ENCODE results near the gene TMEM131. TPM values are rescaled to one million over a fixed set of nuclear protein-coding genes. Genes with fewer than 3 reads are reported as not detected.

TMEM131 gene
- total RNA-seq, 2 donors from 2014 or later: 37.7 to 37.8 TPM

- DNase-seq (ENCODE audit: low spot score): peak; percentile 72
- intact Hi-C loops (cut with DNase I): no loop called here
Observed at GRCh38 chr2:97738179-97739019, 257.3 kb downstream of the TMEM131 start.

GRCh38 chr2:97737421-97738178 lies 258.1 kb downstream of the TMEM131 start:
- DNase-seq (ENCODE audit: low spot score): peak; percentile 67
- intact Hi-C loops (cut with DNase I): no loop called here

GRCh38 chr2:97736608-97737330 lies 259.0 kb downstream of the TMEM131 start:
- peak; percentile 68 for DNase-seq (ENCODE audit: low spot score)
- intact Hi-C loops (cut with DNase I): no loop called here

DNA sequence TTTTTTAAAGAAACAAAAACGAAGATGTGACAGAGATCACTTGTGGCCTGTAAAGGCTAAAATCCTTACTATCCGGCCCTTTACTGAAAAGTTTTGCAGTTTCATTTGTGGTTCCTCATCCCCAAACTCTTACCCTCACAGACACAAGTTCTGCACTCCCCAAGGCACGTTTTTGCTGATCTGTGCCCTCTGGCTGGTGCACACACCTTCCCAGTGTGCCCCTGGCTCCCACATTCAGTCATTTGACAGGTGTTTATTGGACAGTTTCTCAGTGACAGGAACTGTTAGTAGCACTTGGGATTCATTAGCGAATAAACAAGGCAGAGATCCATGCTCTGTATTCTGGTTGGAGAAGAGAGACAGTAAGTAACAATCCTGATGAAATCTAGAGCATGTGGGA lies 259.6 kb downstream of the TMEM131 start:
- intact Hi-C loops (cut with DNase I): no loop called here
- DNase-seq (ENCODE audit: low spot score): no peak

DNA sequence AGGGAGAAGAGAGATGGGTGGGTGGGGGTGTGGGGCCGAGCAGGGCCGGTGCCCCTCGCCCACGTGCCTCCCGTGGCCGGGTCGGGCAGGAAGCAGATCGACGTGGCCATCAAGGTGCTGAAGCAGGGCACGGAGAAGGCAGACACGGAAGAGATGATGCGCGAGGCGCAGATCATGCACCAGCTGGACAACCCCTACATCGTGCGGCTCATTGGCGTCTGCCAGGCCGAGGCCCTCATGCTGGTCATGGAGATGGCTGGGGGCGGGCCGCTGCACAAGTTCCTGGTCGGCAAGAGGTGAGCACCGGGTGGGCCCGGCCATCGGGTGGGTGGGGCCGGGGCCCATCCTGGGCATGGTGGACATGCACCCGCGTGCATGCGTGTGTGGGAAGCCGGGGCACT lies 260.6 kb downstream of the TMEM131 start:
- DNase-seq (ENCODE audit: low spot score): peak; percentile 70

GRCh38 chr2:97734061-97735051 lies 261.4 kb downstream of the TMEM131 start:
- intact Hi-C loops (cut with DNase I): no loop called here
- DNase-seq (ENCODE audit: low spot score): peak; percentile 78

More for the DNA sequence above, 260.6 kb downstream of the TMEM131 start:
- intact Hi-C loops (cut with DNase I): no loop called here

GRCh38 chr2:97733341-97734035 lies 262.3 kb downstream of the TMEM131 start:
- intact Hi-C loops (cut with DNase I): no loop called here
- DNase-seq (ENCODE audit: low spot score): peak; percentile 66

- intact Hi-C loops (cut with DNase I): no loop called here
- peak; percentile 67 for DNase-seq (ENCODE audit: low spot score)
Observed at GRCh38 chr2:97732436-97733340, 263.1 kb downstream of the TMEM131 start.

GRCh38 chr2:97731274-97732020 lies 264.3 kb downstream of the TMEM131 start:
- peak; percentile 53 for DNase-seq (ENCODE audit: low spot score)
- intact Hi-C loops (cut with DNase I): no loop called here

DNA sequence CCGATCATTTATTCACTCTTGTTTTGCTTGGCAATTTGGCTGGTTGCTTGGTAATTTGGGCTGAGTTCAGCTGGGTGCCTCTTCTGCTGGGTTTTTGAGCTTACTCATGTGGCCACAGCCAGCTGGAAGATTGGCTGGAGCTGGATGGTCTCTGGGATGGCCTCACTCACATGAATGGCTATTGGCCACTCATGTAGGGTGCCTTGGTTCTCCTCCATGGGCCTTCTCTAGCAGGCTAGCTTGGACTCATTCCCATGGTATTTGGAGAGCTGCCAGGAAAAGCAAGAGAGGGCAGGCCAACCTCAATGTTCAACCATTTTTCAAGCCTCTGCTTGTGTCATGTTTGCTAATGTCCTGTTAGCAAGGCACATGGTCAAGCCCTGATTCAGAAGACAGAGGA lies 265.5 kb downstream of the TMEM131 start:
- peak; percentile 11 for DNase-seq (ENCODE audit: low spot score)
- intact Hi-C loops (cut with DNase I): no loop called here

DNA sequence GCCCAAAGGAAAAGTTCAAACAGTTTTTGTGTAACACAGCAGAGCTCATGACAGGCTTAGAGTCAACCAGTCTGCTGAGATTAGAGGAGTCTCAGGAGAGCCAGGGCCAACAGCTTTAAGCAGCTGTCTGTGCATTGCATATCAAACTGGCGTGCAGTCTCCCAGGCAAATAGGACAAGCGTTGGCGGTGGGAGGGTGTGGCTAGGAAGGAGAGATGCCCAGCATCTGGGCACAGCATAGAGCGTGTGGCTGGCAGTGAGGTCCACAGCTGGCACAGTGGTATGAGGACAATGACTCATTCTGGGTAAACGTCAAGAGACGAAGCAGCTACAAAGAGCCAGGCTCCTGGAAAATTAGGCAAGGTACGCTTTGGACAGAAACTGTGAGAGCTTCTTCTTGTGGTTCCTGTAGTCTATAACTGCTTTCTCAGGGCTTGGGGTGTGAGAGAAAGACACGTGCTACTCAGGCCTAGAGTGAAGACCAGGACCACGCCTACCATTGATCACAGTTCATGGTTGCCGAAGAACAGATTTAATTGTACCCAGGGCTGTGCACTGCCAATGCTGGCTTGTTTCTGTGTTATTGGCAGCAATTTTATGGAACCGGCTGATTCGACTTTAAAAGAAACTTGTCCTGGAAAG lies 267.5 kb downstream of the TMEM131 start:
- intact Hi-C loops (cut with DNase I): no loop called here
- DNase-seq (ENCODE audit: low spot score): peak; percentile 76

- peak; percentile 26 for DNase-seq (ENCODE audit: low spot score)
- intact Hi-C loops (cut with DNase I): no loop called here
Observed at GRCh38 chr2:97727296-97727695, 268.5 kb downstream of the TMEM131 start.

DNA sequence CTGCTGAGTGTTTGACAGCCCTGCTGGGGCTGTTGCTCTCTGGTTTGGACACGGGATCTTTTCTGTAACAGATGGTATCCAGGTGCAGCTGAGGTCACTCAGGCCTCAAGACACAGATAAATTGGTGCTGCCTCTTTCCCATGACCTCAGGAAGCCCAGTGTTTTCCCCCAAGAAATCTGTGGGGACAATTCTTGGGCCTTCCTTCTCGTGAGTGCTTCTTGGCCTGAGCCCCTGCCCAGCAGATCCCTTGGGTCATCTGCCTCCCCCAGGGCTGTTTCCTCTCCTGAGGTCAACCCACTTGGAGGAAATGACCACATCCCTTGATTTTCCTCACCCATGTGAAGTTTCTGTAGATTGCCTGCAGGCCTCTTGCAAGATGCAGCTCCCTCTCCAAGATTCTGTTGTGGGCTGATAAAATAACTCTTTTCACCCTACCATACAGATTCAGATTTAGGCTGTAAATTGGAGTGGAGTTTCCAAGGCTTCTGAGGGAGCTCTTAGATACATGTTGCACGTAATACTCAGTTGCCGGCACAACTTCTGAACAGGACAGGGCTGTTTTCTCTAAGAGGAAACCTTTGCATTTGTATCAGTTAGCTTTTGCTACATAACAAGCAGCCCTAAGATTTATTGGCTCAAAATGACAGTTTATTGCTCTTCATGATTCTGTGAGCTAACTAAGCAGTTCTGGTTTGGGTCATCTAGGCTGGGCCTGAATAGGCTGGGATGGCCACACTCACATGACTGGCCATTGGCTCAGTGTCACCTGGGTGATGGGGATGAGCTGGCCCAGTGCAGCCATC lies 269.3 kb downstream of the TMEM131 start:
- intact Hi-C loops (cut with DNase I): no loop called here
- DNase-seq (ENCODE audit: low spot score): peak; percentile 30

DNA sequence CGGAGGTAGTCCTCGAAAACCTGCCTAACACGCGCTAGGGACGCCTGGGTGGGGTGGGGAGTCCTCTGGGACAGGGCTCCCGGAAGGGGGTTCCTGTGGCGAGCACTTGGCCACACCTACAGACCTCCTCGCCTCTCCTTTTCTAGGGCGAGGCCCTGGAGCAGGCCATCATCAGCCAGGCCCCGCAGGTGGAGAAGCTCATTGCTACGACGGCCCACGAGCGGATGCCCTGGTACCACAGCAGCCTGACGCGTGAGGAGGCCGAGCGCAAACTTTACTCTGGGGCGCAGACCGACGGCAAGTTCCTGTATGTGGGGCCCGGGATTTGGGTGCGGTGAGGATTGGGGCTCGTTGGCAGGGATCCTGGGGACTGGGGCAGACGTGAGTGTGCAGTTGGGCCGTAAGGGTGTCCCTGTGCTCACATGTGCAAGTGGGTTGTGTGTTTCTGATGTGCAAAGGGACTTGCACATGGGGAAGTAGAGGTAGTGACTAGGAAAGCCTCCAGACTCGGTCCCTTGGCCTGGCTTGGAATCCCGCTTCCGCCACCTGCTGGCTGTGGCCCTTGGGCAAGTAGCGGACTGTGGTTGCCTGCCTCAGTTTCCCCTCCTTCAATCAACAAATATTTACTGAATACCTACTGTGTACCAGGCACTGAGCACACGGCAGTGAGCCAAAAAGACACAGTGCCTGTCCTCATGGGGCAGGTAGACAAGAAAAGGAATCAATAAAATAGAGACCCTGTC lies 270.6 kb downstream of the TMEM131 start:
- DNase-seq (ENCODE audit: low spot score): peak; percentile 67
- intact Hi-C loops (cut with DNase I): no loop called here
